GM19468 (cell line): ENCODE data around the gene C1orf210.

ENCODE experiments used
- ATAC-seq: cut with Tn5 transposase; IDR thresholded peaks from one replicate; pipeline ENCODE4 v1.9.1; 2021; ENCODE audit warnings: mild to moderate bottlenecking, moderate library complexity, moderate number of reproducible peaks; ENCODE audit not compliant: unreplicated experiment; ENCODE audit errors: extremely low read depth

The C1orf210 gene

GRCh38 chr1:43285269-43285990 lies at the start of gene C1orf210:
Gene C1orf210 (minus strand): TSS chr1:43285581. CDS start chr1:43283270, 2,311 bp downstream.
- ATAC-seq, result no peak

- ATAC-seq, result no peak
Observed at GRCh38 chr1:43334453-43335205, 49.2 kb upstream of the C1orf210 start.

- ATAC-seq, result no peak
Observed at GRCh38 chr1:43331688-43332087, 46.3 kb upstream of the C1orf210 start.

- ATAC-seq, result no peak
Observed at GRCh38 chr1:43329995-43330751, 44.8 kb upstream of the C1orf210 start.

GRCh38 chr1:43327549-43328292 lies 42.3 kb upstream of the C1orf210 start:
- no peak for ATAC-seq

- no peak for ATAC-seq
Observed at GRCh38 chr1:43325381-43325780, 40.0 kb upstream of the C1orf210 start.

- no peak for ATAC-seq
Observed at GRCh38 chr1:43324810-43325209, 39.4 kb upstream of the C1orf210 start.

- ATAC-seq, result no peak
Observed at GRCh38 chr1:43322506-43322905, 37.1 kb upstream of the C1orf210 start.

GRCh38 chr1:43321331-43321891 lies 36.0 kb upstream of the C1orf210 start:
- ATAC-seq, result no peak

- no peak for ATAC-seq
Observed at GRCh38 chr1:43319766-43320165, 34.4 kb upstream of the C1orf210 start.

- ATAC-seq, result no peak
Observed at GRCh38 chr1:43319288-43319687, 33.9 kb upstream of the C1orf210 start.

GRCh38 chr1:43318831-43319230 lies 33.5 kb upstream of the C1orf210 start:
- ATAC-seq, result no peak

- ATAC-seq, result no peak
Observed at GRCh38 chr1:43317817-43318471, 32.6 kb upstream of the C1orf210 start.

GRCh38 chr1:43316738-43317520 lies 31.5 kb upstream of the C1orf210 start:
- no peak for ATAC-seq

- ATAC-seq, result no peak
Observed at GRCh38 chr1:43315963-43316737, 30.8 kb upstream of the C1orf210 start.

GRCh38 chr1:43315481-43315880 lies 30.1 kb upstream of the C1orf210 start:
- ATAC-seq, result no peak

GRCh38 chr1:43314233-43314632 lies 28.9 kb upstream of the C1orf210 start:
- no peak for ATAC-seq

GRCh38 chr1:43313771-43314170 lies 28.4 kb upstream of the C1orf210 start:
- no peak for ATAC-seq
